IMR-90 (cell line): ENCODE results near the gene ANXA2.

Experiments used
- BHLHE40 ChIP-seq: fragments of 150-350 bp; IDR thresholded peaks from 2 replicates; pipeline ENCODE4 v1.6.1; 2016; ENCODE audit warnings: mild to moderate bottlenecking, low read depth, low read length
- CEBPB ChIP-seq: IDR thresholded peaks from 2 replicates; pipeline ENCODE4 v1.6.1; 2012; ENCODE audit warnings: low read depth, low read length, improper control_type of control experiment
- CHD1 ChIP-seq: IDR thresholded peaks from 2 replicates; pipeline ENCODE4 v1.6.1; 2012; ENCODE audit warnings: low read depth, low read length, improper control_type of control experiment
- MAFK ChIP-seq: IDR thresholded peaks from 2 replicates; pipeline ENCODE4 v1.6.1; 2012; ENCODE audit warnings: low read depth, low read length, improper control_type of control experiment
- MAZ ChIP-seq: IDR thresholded peaks from 2 replicates; pipeline ENCODE4 v1.6.1; 2012; ENCODE audit warnings: low read depth, mild to moderate bottlenecking, low read length, improper control_type of control experiment, moderate library complexity, borderline replicate concordance
- MXI1 ChIP-seq: IDR thresholded peaks from 2 replicates; pipeline ENCODE4 v1.6.1; 2012; ENCODE audit warnings: low read depth, mild to moderate bottlenecking, low read length, moderate library complexity, borderline replicate concordance
- NFE2L2 ChIP-seq: fragments of 150-350 bp; IDR thresholded peaks from 2 replicates; pipeline ENCODE4 v1.6.1; 2016; ENCODE audit warnings: low read depth, mild to moderate bottlenecking, low read length
- POLR2A ChIP-seq: IDR thresholded peaks from 2 replicates; pipeline ENCODE4 v1.6.1; 2012; ENCODE audit warnings: mild to moderate bottlenecking, low read depth, low read length
- RAD21 ChIP-seq: IDR thresholded peaks from 2 replicates; pipeline ENCODE4 v1.6.1; 2012; ENCODE audit warnings: low read length, improper control_type of control experiment
- RFX5 ChIP-seq: IDR thresholded peaks from 2 replicates; pipeline ENCODE4 v1.8.0; 2012; ENCODE audit warnings: low read depth, mild to moderate bottlenecking, low read length, moderate library complexity
- SMC3 ChIP-seq: fragments of 150-350 bp; IDR thresholded peaks from 2 replicates; pipeline ENCODE4 v1.6.1; 2016; ENCODE audit warnings: low read depth, mild to moderate bottlenecking, antibody characterized with exemption, low read length, moderate library complexity
- TF ChIP-seq, protein P1 (sequence below): conservative IDR thresholded peaks from 2 replicates; pipeline ENCODE4 v1.5.1; 2012; ENCODE audit warnings: mild to moderate bottlenecking, low read depth, low read length, improper control_type of control experiment
- TF ChIP-seq, protein P2 (sequence below): fragments of 150-350 bp; IDR thresholded peaks from 2 replicates; pipeline ENCODE4 v1.6.1; 2017; ENCODE audit warnings: mild to moderate bottlenecking, antibody characterized with exemption, low read length, low read depth
- TF ChIP-seq, protein P3 (sequence below): fragments of 150-350 bp; IDR thresholded peaks from 2 replicates; pipeline ENCODE4 v1.6.1; 2016; ENCODE audit warnings: low read depth, mild to moderate bottlenecking, low read length, moderate library complexity, borderline replicate concordance

DNA sequence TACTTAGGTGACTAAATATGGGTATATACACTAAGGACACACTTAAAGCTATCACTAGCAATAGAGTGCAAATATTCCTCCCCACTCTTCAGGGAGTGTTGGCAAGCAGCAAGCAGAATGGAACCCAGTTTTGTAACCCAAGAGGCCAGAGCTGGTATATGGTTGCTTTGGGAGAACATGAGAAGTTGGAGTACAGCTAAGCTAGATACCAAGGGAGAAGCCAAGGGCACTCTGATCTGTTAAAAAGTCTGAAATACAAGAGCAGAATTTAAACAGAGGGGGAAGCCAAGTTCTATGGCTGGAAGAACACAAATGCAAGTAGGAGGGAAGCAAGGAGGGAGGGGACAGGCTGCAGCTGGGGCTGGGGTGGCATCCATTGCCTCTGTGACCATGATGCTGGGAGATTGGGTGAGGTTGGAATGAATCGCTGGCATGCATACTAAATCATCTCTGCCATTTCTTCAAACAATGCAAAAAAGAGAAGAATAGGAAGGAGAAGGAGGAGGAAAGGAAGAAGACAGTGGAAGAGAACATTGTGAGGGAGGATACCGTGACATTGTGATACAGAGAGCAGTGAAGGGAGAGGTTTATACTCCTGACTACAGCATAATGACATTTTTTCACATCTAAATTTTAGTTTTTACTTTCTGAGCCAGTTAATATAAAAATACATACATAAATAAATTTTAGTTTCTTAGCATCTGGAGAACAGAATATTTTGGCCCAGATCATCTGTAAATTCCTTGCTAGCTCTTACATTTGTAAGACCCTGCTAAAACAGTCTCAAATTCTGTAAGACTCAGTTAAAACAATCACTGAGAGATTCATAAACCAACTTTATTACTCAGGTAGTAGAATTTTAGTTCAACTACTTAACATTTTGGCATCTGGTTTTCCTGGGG is 9.0 kb upstream of the ANXA2 start:
- TF ChIP-seq, protein P1, sequence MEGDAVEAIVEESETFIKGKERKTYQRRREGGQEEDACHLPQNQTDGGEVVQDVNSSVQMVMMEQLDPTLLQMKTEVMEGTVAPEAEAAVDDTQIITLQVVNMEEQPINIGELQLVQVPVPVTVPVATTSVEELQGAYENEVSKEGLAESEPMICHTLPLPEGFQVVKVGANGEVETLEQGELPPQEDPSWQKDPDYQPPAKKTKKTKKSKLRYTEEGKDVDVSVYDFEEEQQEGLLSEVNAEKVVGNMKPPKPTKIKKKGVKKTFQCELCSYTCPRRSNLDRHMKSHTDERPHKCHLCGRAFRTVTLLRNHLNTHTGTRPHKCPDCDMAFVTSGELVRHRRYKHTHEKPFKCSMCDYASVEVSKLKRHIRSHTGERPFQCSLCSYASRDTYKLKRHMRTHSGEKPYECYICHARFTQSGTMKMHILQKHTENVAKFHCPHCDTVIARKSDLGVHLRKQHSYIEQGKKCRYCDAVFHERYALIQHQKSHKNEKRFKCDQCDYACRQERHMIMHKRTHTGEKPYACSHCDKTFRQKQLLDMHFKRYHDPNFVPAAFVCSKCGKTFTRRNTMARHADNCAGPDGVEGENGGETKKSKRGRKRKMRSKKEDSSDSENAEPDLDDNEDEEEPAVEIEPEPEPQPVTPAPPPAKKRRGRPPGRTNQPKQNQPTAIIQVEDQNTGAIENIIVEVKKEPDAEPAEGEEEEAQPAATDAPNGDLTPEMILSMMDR, result no peak
- TF ChIP-seq CEBPB, result no peak
- TF ChIP-seq, protein P2, sequence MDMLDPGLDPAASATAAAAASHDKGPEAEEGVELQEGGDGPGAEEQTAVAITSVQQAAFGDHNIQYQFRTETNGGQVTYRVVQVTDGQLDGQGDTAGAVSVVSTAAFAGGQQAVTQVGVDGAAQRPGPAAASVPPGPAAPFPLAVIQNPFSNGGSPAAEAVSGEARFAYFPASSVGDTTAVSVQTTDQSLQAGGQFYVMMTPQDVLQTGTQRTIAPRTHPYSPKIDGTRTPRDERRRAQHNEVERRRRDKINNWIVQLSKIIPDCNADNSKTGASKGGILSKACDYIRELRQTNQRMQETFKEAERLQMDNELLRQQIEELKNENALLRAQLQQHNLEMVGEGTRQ, result no peak
- no peak for TF ChIP-seq POLR2A
- TF ChIP-seq RFX5, result no peak
- no peak for TF ChIP-seq CHD1
- TF ChIP-seq SMC3, result no peak
- TF ChIP-seq MAFK, result no peak
- no peak for TF ChIP-seq BHLHE40
- no peak for TF ChIP-seq MXI1
- TF ChIP-seq RAD21, result no peak
- TF ChIP-seq MAZ, result no peak
- TF ChIP-seq NFE2L2, result no peak
- TF ChIP-seq, protein P3, sequence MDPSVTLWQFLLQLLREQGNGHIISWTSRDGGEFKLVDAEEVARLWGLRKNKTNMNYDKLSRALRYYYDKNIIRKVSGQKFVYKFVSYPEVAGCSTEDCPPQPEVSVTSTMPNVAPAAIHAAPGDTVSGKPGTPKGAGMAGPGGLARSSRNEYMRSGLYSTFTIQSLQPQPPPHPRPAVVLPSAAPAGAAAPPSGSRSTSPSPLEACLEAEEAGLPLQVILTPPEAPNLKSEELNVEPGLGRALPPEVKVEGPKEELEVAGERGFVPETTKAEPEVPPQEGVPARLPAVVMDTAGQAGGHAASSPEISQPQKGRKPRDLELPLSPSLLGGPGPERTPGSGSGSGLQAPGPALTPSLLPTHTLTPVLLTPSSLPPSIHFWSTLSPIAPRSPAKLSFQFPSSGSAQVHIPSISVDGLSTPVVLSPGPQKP, result no peak
